ENCODE measurements around the gene MINDY4.

The MINDY4 gene

DNA sequence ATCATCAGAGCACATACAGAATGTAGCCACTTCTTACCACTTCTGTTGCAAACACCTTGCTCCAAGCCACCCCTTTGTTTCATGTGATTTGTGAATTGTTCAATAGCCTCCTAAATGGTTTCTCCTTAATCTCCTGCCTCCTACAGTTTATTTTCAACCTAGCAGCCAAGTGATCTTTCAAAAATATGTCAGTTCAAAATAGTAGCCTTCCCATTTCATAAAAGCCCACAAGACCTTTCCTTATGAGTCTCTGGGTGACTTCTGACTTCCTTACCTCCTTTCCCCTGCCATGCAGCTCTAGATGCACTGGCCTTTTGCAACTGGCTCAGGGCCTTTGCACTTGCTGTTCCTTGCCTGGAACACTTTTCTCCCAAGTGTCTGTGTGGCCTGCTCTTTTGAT, 4.8 kb downstream of the MINDY4 start:
- no peak for DNase-seq (ENCODE audit: low read depth)

DNA sequence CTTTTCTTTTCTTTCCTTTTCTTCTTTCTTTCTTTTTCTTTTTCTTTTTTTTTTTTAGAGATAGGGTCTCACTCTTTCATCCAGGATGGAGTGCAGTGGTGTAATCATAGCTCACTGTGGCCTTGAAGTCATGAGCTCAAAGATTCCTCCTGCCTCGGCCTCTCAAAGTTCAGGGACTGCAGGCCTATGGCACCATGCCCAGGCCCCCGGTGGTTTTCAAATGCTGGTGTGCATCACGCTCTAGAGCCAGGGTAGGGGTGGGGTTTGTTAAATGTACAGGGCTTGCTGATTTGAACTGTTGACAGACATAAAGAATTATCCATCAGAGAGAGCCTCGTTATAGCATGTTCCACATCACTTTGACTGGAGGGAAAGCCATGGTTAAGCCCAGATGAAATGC, 5.8 kb downstream of the MINDY4 start:
- DNase-seq (ENCODE audit: low read depth) = no peak

DNA sequence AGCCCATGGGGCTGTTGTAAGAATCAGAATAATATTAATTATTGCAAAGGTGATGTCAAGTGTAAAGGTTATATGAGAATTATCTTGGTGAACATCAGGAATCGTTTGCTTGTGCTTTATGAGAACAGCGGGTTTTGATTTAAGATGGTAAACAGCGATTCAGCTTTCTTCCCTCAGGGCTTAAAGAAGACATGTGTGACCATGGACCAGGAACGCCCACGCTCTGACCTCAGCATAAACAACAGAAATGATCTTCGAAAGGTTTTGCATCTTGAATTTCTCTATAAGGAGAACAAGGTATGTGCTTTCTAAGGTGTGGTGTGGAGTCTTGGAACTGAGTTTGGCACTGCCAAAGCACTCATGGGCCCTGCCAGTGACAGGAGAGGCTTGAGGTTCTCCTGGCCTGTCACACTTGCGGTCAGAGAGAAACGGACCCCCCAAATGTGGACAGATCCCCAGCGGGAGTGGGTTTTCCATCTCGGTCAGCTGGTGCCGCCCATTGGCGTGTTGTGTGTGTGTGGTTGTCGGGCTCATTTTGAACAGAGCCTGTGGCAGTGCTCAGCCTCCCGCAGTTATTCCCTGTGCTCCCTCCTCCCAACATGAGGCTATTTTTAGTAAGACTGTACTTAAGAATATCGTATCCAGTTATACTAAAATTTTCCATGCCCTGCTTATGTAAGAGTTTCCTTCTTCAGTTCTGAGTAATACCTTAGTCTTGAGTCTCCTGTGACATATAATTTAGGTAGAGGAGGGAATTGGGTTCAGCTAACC, 7.2 kb downstream of the MINDY4 start:
- DNase-seq (ENCODE audit: low read depth) = no peak

DNA sequence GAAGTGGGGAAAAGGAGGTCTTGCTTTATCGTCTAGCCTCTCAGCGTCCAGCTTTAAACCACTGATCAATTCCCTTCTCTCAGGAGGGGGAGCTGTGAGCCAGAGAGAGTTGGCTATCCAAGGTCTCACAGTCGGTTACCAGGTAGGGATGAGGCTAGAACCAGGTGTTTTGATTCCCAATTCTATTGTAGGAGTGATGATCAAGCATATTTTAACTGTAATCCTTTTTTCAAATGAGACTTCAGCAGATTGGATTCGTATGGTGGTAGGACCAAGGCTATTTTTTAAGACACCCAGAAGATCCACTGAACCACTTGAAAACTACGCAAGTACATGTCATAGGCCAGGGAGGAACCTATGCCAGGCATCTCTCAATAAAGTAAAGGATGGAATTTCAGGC, 8.4 kb downstream of the MINDY4 start:
- no peak for DNase-seq (ENCODE audit: low read depth)

DNA sequence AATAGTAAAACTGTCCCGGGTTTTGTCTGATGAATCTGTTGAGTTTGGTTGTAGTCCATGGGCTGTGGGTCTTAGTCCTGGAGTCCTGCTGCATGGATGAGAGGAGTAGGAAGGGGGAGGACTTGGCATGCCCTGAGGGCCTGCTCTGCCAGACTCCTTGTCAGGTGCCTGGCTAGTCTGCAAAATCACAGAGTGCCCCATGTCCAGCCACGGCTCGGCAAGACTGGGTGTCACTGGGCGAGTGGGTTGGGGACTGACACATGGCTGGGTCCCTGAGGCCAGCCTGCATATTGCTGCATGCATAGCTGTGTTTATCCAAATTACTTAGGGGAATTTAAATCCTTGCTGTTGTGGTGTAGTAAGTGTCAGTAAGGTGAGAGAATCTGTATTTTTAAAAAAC, 9.7 kb downstream of the MINDY4 start:
- DNase-seq (ENCODE audit: low read depth) = no peak

DNA sequence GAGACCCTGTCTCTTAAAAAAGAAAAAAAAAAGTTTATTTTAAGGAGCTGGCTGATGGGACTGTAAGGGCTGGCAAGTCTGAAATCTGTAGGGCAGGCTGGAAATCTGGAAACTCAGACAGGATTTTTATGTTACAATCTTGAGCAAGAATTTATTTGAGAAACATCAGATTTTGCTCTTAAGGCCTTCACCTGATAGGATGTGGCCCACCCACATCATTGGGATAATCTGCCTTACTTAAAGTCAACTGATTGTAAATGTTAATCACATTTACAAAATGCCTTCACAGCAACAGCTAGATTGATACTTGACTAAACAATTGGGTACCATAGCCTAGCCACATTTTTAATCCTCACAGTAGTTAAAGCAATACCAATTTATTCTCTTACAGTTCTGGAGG, 11.5 kb downstream of the MINDY4 start:
- no peak for DNase-seq (ENCODE audit: low read depth)

DNA sequence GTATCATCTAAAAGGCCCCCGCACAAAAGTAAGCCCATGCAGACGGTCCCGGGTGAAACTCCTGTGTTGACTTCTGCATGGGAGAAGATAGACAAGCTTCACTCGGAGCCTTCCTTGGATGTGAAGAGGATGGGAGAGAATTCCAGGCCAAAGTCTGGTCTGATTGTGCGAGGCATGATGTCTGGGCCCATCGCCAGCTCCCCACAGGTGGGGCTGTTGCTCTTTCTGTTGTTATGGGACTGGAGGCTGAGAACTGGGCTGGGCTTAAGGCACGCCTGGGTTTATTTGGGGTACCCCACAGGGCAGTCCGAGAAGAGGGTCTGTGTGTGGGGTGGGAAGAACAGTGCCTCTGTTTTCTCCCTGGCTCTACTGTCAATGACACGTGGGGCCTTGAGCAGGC, 14.6 kb downstream of the MINDY4 start:
- DNase-seq (ENCODE audit: low read depth) = no peak

DNA sequence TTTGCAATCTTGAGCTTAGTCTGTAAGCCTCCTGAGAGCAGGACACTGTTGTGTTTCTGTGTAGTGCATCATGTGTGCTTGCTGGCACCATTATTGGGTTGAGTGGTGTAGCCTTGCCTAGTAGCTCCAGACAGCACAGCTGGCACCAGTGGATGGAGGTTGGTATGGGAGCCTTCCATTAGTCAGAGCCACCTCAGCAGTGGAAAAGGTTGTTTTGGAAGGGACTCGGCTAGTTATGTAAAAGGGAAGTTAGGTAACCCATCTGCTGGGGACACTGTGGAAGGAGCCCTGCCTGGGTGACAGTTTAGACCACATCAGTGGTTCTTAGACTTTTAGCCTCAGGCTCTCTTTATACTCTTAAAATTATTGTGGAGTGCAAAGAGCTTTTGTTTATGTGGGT, 16.3 kb downstream of the MINDY4 start:
- no peak for DNase-seq (ENCODE audit: low read depth)

DNA sequence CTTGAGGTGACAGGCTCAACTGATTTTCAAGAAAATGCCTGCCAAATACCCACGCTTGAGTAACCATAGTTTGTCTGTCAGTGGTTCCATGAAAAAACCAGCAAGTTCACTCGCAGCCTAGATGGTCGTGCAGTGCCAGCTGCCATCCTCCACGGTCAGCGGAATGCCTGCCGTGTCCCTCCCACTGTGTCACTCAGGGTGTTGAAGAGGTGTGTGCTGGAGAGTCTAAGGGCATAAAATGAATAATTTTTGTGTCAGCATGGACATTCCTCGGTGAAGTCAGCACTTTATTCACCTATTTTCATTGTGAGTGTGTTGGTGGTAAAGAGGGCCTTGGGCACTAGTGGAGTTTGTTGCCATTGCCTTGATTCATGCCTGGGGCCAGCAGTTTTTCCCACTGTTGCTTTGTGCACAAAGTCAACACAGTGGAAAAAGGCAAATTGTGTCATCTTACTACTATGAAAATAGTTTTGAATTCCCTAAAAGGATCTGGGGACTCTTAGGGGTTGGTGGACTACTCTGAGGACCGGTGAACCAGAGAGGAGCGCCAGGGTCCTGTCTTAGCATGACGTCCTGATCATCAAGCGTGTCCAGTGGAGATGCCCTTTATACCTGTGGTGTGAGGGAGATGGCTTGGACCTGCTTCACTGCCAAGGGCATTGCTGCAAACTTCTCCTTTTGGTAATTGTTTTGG, 17.6 kb downstream of the MINDY4 start:
- no peak for DNase-seq (ENCODE audit: low read depth)

DNA sequence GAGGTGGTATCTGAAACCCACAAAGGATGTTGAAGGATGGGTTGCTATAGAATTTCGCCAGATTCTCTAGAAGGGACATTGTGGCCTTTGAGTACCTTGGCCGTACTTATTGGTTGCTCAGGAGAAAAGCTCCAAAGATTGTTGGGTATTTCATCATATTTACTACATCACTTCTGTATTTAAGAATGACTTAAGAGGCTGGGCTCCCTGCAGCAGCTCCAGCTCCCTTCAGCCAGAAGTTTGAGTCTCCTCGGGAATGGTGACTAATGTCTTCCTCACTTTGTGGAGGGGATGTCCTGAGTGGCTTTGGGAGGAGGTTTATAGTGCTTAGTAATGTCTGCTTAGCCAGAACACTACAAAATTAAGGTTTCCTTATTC, 18.1 kb downstream of the MINDY4 start:
- no peak for DNase-seq (ENCODE audit: low read depth)

DNA sequence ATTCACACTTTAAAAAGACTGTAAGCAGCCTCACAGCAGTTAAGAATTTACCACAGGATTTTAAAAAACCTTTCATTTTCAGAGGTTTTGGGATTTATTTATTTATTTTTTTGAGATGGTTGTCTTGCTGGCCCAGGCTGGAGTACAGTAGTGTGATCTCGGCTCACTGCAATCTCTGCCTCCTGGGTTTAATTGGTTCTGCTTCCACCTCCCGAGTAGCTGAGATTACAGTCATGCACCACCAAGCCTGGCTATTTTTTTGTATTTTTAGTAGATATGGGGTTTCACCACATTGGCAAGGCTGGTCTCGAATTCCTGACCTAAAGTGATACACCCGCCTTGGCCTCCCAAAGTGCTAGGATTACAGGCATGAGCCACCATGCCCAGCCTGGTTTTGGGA, 19.1 kb downstream of the MINDY4 start:
- no peak for DNase-seq (ENCODE audit: low read depth)

DNA sequence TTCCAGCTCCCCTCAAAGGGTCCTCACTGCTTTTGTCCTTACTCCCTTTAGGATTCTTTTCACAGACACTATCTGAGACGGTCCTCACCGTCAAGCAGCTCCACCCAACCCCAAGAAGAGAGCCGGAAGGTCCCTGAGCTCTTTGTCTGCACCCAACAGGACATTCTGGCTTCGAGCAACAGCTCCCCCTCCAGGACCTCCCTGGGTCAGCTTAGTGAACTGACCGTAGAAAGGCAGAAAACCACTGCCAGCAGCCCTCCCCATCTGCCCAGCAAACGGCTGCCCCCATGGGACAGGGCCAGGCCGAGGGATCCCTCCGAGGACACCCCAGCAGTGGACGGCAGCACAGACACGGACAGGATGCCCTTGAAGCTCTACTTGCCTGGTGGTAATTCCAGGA, 19.9 kb downstream of the MINDY4 start:
- DNase-seq (ENCODE audit: low read depth) = no peak

DNA sequence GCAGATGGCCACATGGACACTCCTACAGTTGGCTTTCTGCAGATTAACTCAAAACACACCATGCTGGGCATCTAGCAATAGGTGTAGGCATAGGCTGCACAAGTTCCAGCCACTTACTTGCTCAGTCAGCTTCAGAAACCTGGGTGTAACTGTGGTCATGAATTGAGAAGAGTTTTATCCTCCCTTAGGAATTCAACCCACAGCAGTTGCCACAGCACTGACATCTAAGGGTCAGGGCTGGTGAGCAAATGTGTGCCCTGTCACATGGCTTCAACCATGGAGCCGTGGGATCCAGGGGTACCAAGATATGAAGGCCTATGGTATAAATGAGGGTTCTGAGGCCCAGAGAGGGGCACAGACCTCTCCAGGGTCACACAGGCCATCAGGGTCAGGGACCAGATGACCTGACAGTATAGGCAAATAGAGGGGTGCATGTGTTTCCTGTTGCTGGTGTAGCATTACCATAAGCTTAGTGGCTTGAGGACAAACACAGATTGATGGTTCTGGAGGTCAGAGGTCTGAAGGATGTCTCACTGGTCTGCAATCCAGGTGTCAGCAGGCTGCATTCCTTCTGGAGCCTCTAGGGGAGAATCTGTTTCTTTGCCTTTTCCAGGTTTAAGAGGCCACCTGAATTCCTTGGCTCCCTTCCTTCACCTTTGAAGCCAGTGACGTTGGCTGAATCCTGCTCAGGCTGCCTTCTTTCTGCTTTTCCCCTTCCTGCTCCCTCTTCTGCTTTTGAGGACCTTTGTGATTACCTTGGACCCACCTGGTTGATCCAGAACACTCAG, 24.1 kb downstream of the MINDY4 start:
- DNase-seq (ENCODE audit: low read depth) = no peak

DNA sequence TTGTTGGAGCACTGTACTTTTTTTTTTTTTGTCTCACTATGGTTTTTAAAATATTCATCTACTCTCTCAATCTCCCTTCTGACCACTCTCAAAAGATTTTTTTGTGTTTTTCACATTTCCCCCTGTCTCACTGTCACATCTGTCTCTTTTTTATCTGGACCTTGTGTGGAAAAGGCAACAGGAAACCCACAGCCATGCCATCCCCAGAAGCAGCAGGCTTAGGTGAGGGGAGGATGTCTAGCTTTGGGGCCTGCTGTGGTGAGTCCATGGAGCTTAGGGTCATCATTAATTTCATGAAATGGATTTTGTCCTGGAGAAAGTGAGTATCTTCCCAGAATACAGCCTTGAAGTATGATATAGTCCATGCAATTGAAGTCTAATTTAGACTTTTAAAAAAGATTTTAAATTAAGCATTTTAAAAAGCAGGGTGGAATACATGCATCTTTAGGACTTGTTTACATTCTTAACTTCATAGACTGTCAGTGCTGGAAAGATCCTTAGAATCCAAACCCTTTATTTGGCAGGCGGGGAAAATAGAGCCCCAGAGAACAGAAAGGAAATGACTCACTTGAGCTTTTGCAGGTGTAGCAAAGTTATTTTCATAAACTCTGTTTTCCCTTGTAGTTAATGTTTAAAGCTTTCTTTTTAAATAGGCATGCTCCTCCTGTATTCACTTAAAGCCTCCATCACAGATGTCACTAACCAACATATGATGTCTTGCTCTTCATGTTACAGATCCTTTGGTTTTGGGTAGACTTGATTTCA, 25.1 kb downstream of the MINDY4 start:
- no peak for DNase-seq (ENCODE audit: low read depth)

DNA sequence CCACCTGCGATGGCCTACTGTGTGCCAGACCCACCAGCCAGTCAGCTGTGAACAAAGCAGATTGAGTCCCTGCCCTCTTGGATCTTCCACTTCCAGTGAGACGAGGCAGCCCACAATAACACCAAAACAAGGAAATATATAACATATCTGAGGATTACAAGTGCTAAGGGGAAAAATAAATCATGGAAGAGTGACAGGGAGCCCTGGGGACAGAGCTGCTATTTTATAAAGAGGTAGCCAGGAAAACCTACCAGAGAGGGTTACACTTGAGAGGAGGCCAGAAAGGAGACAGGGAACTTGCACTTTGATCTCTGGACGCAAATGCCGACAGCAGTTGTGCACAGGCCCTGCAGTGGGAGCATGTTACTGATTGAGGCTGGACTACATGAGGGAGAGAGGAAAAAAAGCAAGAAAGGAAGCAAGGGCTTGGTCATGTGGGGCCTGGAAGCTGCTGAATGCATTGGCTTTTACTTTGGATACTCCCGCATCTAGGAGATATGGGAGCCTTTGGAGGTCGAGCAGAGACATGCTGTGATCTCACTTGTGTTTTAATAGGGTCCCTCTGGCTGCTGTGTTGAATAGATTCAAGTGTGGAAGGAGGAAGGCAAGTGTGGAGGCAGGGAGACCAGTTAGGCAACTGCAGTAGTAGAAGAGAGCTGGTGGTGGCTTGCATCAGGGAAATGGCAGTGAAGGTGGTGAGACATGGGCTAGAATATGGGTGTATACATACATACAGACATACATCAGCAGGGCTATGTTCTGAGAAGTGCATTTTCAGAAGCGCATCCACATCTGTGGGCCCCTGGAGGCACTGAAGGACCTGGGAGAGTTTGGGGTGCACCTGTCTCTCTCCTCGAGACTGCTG, 26.2 kb downstream of the MINDY4 start:
- no peak for DNase-seq (ENCODE audit: low read depth)

DNA sequence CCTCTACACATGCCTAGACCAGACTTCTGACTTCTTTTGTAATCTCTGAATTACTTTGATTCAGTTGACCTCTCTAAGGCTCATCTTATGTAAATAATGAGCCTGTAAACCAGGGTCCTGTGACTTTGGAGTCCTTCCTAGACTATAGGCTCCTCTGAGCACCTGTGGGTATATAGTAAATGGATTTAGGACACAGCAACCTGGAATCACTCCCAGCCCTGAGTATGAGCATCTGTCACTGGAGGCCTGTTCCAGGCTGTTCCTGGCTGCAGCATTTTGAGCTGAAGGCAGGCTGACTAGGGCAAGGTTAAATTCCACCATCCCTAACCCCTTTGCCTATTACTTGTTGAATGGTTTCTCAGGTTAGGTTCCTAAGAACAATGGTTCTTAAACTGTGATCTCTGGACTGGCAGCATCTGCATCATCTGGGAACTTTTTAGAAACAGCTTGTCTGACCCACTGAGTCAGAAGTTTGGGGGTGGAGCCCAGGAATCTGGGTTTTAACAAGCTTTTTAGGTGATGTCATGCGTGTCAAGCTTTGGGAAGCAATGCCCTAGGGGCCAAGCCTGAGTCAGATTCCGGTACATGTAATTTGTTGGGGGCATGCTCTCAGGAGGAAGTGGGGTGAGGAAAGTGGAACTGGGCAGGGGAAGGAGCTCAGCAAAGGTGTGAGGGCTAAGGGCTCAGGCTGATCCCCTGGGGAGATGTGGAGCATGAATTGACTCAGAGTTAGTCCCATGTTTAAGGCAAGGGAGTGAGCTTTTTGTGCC, 28.2 kb downstream of the MINDY4 start:
- no peak for DNase-seq (ENCODE audit: low read depth)

DNA sequence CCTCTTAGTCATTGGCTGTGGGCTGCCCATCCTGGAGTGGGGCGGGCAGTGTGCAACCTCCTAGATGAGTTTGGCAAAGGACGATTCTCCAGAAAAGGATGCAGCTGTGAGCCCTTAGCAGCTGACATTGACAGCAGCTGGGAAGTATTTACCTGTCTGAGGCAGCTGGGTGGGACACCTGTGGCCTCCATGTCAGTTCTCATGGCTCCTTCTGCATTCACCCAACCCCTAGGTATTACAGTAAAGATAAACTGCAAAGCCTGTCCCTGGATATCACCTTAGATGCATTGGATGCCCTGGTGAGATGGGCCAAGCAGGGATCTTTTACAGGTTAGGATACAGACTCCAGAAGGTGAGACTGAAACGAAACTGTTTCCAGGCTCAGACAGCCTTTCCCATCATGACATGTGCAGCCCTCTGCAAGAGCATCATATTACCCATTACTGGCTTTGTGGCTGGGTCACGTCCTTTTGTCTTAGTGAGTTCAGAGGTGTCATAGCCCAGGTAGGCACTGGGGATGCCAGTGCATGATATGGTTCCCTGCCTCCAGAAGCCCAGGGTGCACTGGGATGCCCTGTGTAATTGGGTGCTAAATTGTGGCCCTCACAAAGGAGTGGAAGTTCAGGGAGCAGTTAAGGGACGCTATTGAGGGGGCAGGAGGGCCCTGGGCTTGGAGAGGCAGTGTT, 28.9 kb downstream of the MINDY4 start:
- DNase-seq (ENCODE audit: low read depth) = no peak

DNA sequence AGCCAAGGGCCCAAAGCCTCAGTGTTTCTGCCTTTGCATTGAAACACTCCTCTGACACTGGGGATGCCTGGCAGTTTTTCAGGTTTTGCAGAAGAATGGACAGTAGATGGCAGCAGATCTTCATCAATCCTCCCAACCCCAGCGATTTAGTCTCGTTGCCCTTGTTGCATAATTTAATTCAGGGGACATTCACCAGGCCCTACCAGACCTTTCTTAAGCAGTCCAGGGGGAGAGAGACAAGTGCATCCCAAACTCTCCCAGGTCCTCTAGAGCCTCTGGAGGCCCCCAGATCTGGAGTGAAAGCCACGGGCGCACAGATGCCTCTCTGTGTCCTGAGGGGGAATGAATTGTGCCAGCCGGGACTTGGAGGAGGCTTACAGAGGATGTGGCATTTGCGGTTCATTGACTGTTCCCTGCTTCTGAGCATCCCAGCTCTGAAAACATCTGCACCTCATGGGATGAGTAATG, 29.6 kb downstream of the MINDY4 start:
- no peak for DNase-seq (ENCODE audit: low read depth)

DNA sequence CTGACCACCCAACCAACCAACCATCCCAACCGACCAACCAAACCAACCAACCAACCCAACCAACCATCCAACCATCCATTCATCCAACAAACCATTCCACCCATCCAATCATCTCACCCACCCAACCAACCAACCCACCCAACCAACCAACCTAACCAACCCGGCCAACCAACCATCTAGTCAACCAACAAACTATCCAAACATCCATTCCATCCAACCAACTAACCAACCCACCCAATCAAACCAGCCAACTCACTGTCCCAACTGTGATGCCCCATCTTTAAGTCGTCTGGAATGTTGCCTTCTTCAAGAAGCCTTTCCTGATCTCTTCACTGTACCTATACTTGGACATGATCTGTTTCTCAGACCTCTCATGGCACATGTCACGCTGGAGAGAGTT, 31.6 kb downstream of the MINDY4 start:
- no peak for DNase-seq (ENCODE audit: low read depth)

DNA sequence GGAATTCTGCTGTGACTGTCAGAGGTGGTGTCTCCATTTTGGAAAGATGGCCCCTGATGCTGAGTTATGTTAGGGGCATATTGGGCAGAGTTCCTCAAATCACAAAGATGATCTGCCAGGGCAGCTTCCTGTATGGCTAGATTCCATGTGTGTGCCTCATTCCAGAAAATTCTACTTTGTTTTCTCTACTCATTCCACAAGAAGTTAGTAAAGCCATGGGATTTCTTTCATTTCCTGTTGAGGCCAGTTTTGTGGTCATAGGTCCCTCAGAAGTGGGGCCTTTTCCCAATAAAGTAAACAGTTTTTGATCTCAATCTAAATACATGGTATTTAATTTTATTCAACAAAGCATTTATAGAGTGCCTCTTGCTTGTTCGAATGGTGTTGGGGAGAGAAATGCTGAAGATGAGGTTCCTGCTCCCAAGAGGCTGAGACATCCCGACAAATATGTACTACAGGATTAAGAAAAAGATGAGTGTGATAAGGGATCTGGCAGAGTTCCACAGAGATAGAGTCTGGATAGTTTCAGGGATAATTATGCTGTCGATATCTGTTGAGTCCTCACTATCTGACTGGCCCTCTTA, 33.0 kb downstream of the MINDY4 start:
- no peak for DNase-seq (ENCODE audit: low read depth)
